Astrocyte of the spinal cord (primary cell): ENCODE results near the gene CACNG7.

Experiments
- DNase-seq: peaks from one replicate; pipeline ENCODE4 v3.0.0; 2011; ENCODE audit warnings: low read depth, low spot score
- H3K4me3 ChIP-seq: 2 replicates; pipeline ENCODE4 v1.5.1; 2011; ENCODE audit warnings: low read depth, mild to moderate bottlenecking, low read length, moderate library complexity
- in situ Hi-C: cut with HindIII; loops from 2 replicates; pipeline ENCODE4 v1.10.0; 2017; ENCODE audit warnings: low sequenced_read_pairs
- TF ChIP-seq, protein P1 (sequence below): IDR thresholded peaks from 2 replicates; pipeline ENCODE4 v1.5.1; 2012; ENCODE audit warnings: low read depth, mild to moderate bottlenecking, low read length, inconsistent platforms

CACNG7 gene

DNA sequence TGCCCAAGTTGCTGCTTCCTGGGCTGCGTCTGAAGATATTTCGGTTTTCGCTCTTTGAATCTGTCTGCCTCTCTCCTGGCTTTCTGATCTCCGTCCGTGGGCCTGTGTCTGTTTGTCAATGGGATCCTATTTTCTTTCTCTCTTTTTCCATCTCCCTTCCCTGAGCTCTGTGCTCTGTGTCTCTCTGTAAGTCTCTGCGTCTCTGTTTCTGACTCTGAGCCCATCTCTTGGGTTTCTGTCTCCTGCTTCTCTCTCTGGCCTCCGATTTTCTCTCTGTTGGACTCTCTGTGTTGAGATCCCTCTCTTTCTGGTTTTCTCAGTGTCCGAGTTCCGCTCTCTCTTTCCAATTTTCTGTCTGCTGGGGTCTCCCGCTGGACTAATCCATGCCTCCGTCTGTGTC is 25.3 kb upstream of the CACNG7 start:
- no peak for DNase-seq
- in situ Hi-C loops = no loop called here
- H3K4me3 ChIP-seq = no peak overlapping the region
- TF ChIP-seq, protein P1, sequence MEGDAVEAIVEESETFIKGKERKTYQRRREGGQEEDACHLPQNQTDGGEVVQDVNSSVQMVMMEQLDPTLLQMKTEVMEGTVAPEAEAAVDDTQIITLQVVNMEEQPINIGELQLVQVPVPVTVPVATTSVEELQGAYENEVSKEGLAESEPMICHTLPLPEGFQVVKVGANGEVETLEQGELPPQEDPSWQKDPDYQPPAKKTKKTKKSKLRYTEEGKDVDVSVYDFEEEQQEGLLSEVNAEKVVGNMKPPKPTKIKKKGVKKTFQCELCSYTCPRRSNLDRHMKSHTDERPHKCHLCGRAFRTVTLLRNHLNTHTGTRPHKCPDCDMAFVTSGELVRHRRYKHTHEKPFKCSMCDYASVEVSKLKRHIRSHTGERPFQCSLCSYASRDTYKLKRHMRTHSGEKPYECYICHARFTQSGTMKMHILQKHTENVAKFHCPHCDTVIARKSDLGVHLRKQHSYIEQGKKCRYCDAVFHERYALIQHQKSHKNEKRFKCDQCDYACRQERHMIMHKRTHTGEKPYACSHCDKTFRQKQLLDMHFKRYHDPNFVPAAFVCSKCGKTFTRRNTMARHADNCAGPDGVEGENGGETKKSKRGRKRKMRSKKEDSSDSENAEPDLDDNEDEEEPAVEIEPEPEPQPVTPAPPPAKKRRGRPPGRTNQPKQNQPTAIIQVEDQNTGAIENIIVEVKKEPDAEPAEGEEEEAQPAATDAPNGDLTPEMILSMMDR = no peak

GRCh38 chr19:53884256-53884655 is 24.8 kb upstream of the CACNG7 start:
- no peak for DNase-seq
- H3K4me3 ChIP-seq = no peak overlapping the region
- TF ChIP-seq, protein P1 = no peak
- in situ Hi-C loops = no loop called here

GRCh38 chr19:53885036-53885435 is 24.0 kb upstream of the CACNG7 start:
- DNase-seq = no peak
- H3K4me3 ChIP-seq = no peak overlapping the region
- in situ Hi-C loops = no loop called here
- TF ChIP-seq, protein P1 = no peak

GRCh38 chr19:53892301-53892980 is 16.6 kb upstream of the CACNG7 start:
- TF ChIP-seq, protein P1 = no peak
- no peak overlapping the region for H3K4me3 ChIP-seq
- no peak for DNase-seq
- in situ Hi-C loops = no loop called here

DNA sequence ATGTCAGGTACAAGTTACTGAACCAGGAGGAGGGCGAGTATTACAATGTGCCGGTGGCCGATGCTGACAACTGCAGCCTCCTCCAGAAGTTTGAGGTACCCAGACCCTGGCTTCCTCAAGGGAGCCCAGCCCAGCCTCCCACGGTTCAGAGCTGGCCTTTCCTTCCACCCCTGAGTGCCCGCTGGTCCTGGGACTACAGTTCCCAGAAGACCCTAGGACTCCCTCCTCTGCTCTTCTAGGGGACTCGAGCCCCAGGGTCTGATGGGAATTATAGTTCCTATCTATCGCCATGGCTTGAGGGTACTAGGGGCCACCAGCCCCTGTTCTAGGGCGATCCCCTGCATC is 16.1 kb upstream of the CACNG7 start:
- no peak overlapping the region for H3K4me3 ChIP-seq
- in situ Hi-C loops = no loop called here
- TF ChIP-seq, protein P1 = no peak
- no peak for DNase-seq

DNA sequence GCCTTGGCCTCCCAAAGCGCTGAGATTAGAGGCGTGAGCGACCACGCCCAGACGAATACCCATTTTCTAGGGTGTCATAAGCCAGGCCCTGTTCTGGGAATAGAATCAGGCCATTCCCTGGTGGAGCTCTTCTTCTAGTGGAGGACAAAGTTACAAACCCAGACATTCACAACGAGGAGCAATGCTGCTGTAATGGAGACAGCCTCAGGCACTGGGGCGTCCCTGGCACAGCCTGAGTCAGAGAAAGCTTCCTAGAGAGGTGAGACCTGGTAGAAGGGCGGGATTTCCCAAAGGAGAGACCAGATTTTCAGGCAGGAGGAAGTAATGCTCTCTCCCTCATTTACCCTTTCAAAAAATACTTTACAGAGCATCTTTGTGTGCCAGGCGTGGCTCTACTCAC is 14.4 kb upstream of the CACNG7 start:
- TF ChIP-seq, protein P1 = no peak
- in situ Hi-C loops = no loop called here
- no peak overlapping the region for H3K4me3 ChIP-seq

GRCh38 chr19:53896682-53897081 is 12.4 kb upstream of the CACNG7 start:
- no peak for DNase-seq
- TF ChIP-seq, protein P1 = no peak
- H3K4me3 ChIP-seq = no peak overlapping the region
- in situ Hi-C loops = no loop called here

More for the DNA sequence above, 14.4 kb upstream of the CACNG7 start:
- DNase-seq = no peak
